Measurements from ENCODE around the gene SDK1. TPM values are rescaled to one million over a fixed set of nuclear protein-coding genes. Genes with fewer than 3 reads are reported as not detected.
A peak's percentile ranks its signal among the peaks of the same experiment; 100 is the strongest.

SDK1 gene
- total RNA-seq, 1 experiment from 2014 or later = 7.1 TPM

DNA sequence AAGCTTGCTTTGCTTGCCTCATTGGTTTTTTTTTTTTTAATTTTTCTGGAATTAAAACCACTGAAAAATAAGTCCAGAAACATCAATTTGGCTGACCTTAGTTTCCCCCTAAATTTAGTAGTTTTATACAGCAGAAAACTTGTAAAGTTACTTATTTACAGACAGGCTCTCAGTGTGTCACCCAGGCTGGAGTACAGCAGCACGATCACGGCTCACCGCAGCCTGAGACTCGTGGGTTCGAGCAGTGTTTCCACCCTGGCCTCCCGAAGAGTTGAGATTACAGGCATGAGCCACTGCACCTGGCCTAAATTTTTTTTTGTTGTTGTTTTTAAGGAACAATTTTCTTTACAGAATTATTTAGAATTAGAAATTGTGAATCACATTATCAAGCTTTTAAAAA lies 250.5 kb downstream of the SDK1 start:
- H3K27me3 Mint-ChIP-seq (ENCODE audit: insufficient read depth, unreplicated experiment) = no peaks in the 10 kb centered on the region
- no peak for DNase-seq
- Histone ChIP-seq H3K4me1 (no peaks in the 10 kb centered on the region), H3K9me3 (peaks cover 12% of the 10 kb centered on the region; the same call in 1 of the 2 replicates), H3K4me3 (ENCODE audit: low read depth, low read length) (no peak overlapping the region), H3K27me3 (replicated peaks; ENCODE audit: control insufficient read depth, insufficient read depth, low read length) (no peaks in the 10 kb centered on the region), H3K36me3 (ENCODE audit: control insufficient read depth, insufficient read depth, low read length) (no peaks in the 10 kb centered on the region)
- H3K36me3 Mint-ChIP-seq (ENCODE audit: insufficient read depth, unreplicated experiment) = no peaks in the 10 kb centered on the region
- ChIA-PET POLR2A (no interaction called here), CTCF (no interaction called here)
- intact Hi-C loops (cut with micrococcal nuclease; ENCODE audit: unreplicated experiment) = no loop called here
- no TSS peak for BruUV-seq (replicated peaks)
- peaks cover 10% of the 10 kb centered on the region for H3K9me3 Mint-ChIP-seq (ENCODE audit: unreplicated experiment)
- H3K27ac Mint-ChIP-seq (ENCODE audit: unreplicated experiment) = no peak overlapping the region
- TF ChIP-seq, protein P1, sequence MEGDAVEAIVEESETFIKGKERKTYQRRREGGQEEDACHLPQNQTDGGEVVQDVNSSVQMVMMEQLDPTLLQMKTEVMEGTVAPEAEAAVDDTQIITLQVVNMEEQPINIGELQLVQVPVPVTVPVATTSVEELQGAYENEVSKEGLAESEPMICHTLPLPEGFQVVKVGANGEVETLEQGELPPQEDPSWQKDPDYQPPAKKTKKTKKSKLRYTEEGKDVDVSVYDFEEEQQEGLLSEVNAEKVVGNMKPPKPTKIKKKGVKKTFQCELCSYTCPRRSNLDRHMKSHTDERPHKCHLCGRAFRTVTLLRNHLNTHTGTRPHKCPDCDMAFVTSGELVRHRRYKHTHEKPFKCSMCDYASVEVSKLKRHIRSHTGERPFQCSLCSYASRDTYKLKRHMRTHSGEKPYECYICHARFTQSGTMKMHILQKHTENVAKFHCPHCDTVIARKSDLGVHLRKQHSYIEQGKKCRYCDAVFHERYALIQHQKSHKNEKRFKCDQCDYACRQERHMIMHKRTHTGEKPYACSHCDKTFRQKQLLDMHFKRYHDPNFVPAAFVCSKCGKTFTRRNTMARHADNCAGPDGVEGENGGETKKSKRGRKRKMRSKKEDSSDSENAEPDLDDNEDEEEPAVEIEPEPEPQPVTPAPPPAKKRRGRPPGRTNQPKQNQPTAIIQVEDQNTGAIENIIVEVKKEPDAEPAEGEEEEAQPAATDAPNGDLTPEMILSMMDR (IDR thresholded peaks at IDR 0.05; ENCODE audit: insufficient read depth in 1 of 2, low read depth in 1 of 2, low read length in 1 of 2, severe bottlenecking in 1 of 2, unreplicated experiment in 1 of 2) = no peak
- no peak overlapping the region for H3K4me3 Mint-ChIP-seq (ENCODE audit: unreplicated experiment)
- no peaks in the 10 kb centered on the region for H3K4me1 Mint-ChIP-seq (ENCODE audit: low read depth, unreplicated experiment)

DNA sequence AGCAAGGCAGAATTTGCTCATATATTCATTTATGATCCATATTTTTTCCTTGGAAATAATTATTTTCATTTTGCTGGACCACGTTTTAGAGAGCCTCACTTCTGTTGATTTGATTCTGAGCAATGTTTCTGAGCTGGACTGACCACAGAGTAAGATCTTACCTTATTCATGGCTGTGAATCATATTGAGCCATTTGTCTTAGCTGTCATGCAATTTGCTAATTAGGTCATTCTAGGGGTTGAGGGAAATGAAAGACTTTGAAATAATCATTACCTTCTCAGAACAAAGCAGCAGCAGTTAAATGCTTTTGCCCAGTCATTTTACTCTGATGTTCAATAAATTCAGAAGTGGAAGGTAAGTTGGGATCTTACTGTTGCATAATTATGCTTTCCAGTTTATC lies 251.4 kb downstream of the SDK1 start:
- intact Hi-C loops (cut with micrococcal nuclease; ENCODE audit: unreplicated experiment) = no loop called here
- Mint-ChIP-seq H3K4me3 (ENCODE audit: unreplicated experiment) (no peak overlapping the region), H3K27me3 (ENCODE audit: insufficient read depth, unreplicated experiment) (no peaks in the 10 kb centered on the region), H3K9me3 (ENCODE audit: unreplicated experiment) (peaks cover 10% of the 10 kb centered on the region), H3K4me1 (ENCODE audit: low read depth, unreplicated experiment) (no peaks in the 10 kb centered on the region), H3K27ac (ENCODE audit: unreplicated experiment) (no peak overlapping the region), H3K36me3 (ENCODE audit: insufficient read depth, unreplicated experiment) (no peaks in the 10 kb centered on the region)
- H3K27me3 ChIP-seq (replicated peaks; ENCODE audit: control insufficient read depth, insufficient read depth, low read length) = no peaks in the 10 kb centered on the region
- H3K36me3 ChIP-seq (ENCODE audit: control insufficient read depth, insufficient read depth, low read length) = no peaks in the 10 kb centered on the region
- ChIA-PET POLR2A (no interaction called here), CTCF (no interaction called here)
- no peaks in the 10 kb centered on the region for H3K4me1 ChIP-seq
- BruUV-seq (replicated peaks) = no TSS peak
- TF ChIP-seq, protein P1 (IDR thresholded peaks at IDR 0.05; ENCODE audit: insufficient read depth in 1 of 2, low read depth in 1 of 2, low read length in 1 of 2, severe bottlenecking in 1 of 2, unreplicated experiment in 1 of 2) = no peak
- DNase-seq = no peak
- no peak overlapping the region for H3K4me3 ChIP-seq (ENCODE audit: low read depth, low read length)
- peaks cover 12% of the 10 kb centered on the region; the same call in 1 of the 2 replicates for H3K9me3 ChIP-seq

- ChIA-PET CTCF (no interaction called here), POLR2A (no interaction called here)
- Mint-ChIP-seq H3K27me3 (ENCODE audit: insufficient read depth, unreplicated experiment) (no peaks in the 10 kb centered on the region), H3K27ac (ENCODE audit: unreplicated experiment) (peak overlapping the region; percentile 31), H3K4me1 (ENCODE audit: low read depth, unreplicated experiment) (peaks cover 21% of the 10 kb centered on the region), H3K36me3 (ENCODE audit: insufficient read depth, unreplicated experiment) (no peaks in the 10 kb centered on the region), H3K9me3 (ENCODE audit: unreplicated experiment) (peaks cover 32% of the 10 kb centered on the region), H3K4me3 (ENCODE audit: unreplicated experiment) (no peak overlapping the region)
- no peak for DNase-seq
- Histone ChIP-seq H3K9me3 (peaks cover 33% of the 10 kb centered on the region; the same call in 1 of the 2 replicates), H3K27me3 (replicated peaks; ENCODE audit: control insufficient read depth, insufficient read depth, low read length) (no peaks in the 10 kb centered on the region), H3K4me3 (ENCODE audit: low read depth, low read length) (no peak overlapping the region), H3K36me3 (ENCODE audit: control insufficient read depth, insufficient read depth, low read length) (no peaks in the 10 kb centered on the region), H3K4me1 (peaks cover 43% of the 10 kb centered on the region)
- no TSS peak for BruUV-seq (replicated peaks)
- intact Hi-C loops (cut with micrococcal nuclease; ENCODE audit: unreplicated experiment) = no loop called here
- TF ChIP-seq, protein P1 (IDR thresholded peaks at IDR 0.05; ENCODE audit: insufficient read depth in 1 of 2, low read depth in 1 of 2, low read length in 1 of 2, severe bottlenecking in 1 of 2, unreplicated experiment in 1 of 2) = no peak
Measured at GRCh38 chr7:3558400-3558799, 257.3 kb downstream of the SDK1 start.

All from Caco-2 (cell line).